Uterus (tissue), 4 donors: Measurements from ENCODE around the gene SEPTIN5. TPM values are rescaled to one million over a fixed set of nuclear protein-coding genes. Genes with fewer than 3 reads are reported as not detected.

ENCODE experiments used
- DNase-seq, 2 donors: peaks; one replicate each; pipeline ENCODE4 v3.0.0-alpha.2; 2019 to 2020
- H3K27ac ChIP-seq, 2 donors: fragments of 200-600 bp; sonication (generic); 1 replicate in 1 of 2; 2 replicates in 1 of 2; pipeline ENCODE4 v1.5.1; 2016 to 2018
- H3K27me3 ChIP-seq, 2 donors: fragments of 200-600 bp; sonication (generic); one replicate each; pipeline ENCODE4 v1.5.1; 2018 to 2019; ENCODE audit warnings: control low read depth in 1 of 2
- H3K36me3 ChIP-seq, 2 donors: fragments of 200-600 bp; sonication (generic); one replicate each; pipeline ENCODE4 v1.5.1; 2019; ENCODE audit warnings: control low read depth in 1 of 2
- H3K4me1 ChIP-seq, 2 donors: fragments of 200-600 bp; sonication (generic); one replicate each; pipeline ENCODE4 v1.5.1; 2018 to 2019; ENCODE audit warnings: control low read depth in 1 of 2
- H3K4me3 ChIP-seq, 2 donors: fragments of 200-600 bp; sonication (generic); 1 replicate in 1 of 2; 2 replicates in 1 of 2; pipeline ENCODE4 v1.5.1; 2018 to 2019; ENCODE audit warnings: mild to moderate bottlenecking in 1 of 2
- H3K9me3 ChIP-seq, 2 donors: fragments of 200-600 bp; sonication (generic); one replicate each; pipeline ENCODE4 v1.5.1; 2019; ENCODE audit warnings: control low read depth in 1 of 2
- POLR2A ChIP-seq, 2 donors: fragments of 450-650 bp; IDR thresholded peaks; one replicate each; pipeline ENCODE4 v1.6.1; 2016; ENCODE audit warnings: antibody characterized with exemption in 2 of 2, mild to moderate bottlenecking in 1 of 2, moderate library complexity in 1 of 2
- intact Hi-C: fragments of 100-400 bp; cut with DNase I; formaldehyde crosslinking; loops from one replicate; pipeline ENCODE4 v1.15.1; 2023; ENCODE audit warnings: low total_unique reads
- total RNA-seq, 4 donors: library from RNA; depleted of rRNA in 3 of 4; stranded (reverse); fragments of >200 nt in 3 of 4; gene quantifications; one replicate each; pipeline versions ENCODE4 v1.1.0 to v1.2.4, GENCODE V29; 2014 to 2023
- TF ChIP-seq, protein P1 (sequence below), 4 experiments: fragments of 200-600 bp in 2 of 4; fragments of 450-650 bp in 2 of 4; sonication (generic) in 2 of 4; IDR thresholded peaks; one replicate each; pipeline ENCODE4 v1.5.1; 2016 to 2019; ENCODE audit warnings: antibody characterized with exemption in 4 of 4, mild to moderate bottlenecking in 2 of 4, moderate library complexity in 1 of 4
- donor health status: DM: yes; HTN: yes; CAD: no.

SEPTIN5 gene
- 10 to 100 TPM in 3 of 4 donors, 1 to 10 TPM in 1; 9.4 to 67.6 (median 25.3) TPM for total RNA-seq

DNA sequence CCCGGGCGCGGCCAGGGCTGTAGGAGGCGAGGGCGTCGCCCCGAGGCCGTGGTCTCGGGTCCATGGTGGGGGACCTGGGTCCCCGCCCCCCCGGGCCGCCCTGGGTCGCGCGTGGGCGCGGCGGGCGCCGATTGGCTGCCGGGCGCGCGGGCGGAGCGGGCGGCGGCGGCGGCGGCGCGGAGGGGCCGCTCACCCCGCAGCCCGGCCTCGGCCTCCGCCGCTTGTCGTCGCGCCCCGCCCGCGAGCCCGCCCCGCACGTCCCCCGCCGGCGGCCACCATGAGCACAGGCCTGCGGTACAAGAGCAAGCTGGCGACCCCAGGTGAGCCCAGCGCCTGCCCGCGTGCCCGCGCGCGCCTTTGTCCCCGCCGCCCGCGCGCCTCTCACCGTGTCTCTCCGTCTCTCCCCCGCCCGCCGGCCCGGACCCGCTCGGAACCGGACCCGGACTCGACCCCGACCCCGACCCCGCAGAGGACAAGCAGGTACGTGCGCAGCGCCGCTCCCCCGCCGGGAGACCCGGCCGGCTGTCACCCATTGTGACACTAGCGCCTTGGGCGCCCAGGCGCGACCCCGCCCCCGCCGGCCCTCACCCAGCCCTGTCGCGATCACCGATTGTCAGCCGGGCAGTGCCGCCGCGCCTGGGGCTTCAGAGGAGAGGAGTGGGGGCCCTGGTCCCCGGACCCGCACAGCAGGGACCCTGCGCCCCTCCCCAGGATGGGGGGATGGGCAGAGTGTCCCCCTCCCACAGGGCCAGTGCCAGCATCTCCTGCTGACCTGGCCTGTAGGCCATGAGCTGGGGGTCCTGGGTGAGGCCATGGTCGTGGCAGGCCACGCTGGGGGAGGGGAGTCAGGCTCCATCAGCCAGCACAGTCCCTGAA is at the start of gene SEPTIN5:
Gene SEPTIN5 (plus strand): TSS at position 192 of the 876 bp plus-strand sequence. CDS start 86 bp downstream, at position 278.
- intact Hi-C loops: no loop called here
- no peak for DNase-seq
- Histone ChIP-seq H3K9me3 (no peaks in the 10 kb centered on the region), H3K27me3 (no peaks in the 10 kb centered on the region), H3K36me3 (no peaks in the 10 kb centered on the region), H3K4me3 (peak within 1 kb of the TSS; percentile 39 to 69), H3K27ac (peak within 1 kb of the TSS; percentile 46 to 63), H3K4me1 (no peaks in the 10 kb centered on the region)
- no peak for TF ChIP-seq POLR2A (IDR thresholded peaks at IDR 0.05)
- TF ChIP-seq, protein P1, sequence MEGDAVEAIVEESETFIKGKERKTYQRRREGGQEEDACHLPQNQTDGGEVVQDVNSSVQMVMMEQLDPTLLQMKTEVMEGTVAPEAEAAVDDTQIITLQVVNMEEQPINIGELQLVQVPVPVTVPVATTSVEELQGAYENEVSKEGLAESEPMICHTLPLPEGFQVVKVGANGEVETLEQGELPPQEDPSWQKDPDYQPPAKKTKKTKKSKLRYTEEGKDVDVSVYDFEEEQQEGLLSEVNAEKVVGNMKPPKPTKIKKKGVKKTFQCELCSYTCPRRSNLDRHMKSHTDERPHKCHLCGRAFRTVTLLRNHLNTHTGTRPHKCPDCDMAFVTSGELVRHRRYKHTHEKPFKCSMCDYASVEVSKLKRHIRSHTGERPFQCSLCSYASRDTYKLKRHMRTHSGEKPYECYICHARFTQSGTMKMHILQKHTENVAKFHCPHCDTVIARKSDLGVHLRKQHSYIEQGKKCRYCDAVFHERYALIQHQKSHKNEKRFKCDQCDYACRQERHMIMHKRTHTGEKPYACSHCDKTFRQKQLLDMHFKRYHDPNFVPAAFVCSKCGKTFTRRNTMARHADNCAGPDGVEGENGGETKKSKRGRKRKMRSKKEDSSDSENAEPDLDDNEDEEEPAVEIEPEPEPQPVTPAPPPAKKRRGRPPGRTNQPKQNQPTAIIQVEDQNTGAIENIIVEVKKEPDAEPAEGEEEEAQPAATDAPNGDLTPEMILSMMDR (IDR thresholded peaks at IDR 0.05): no peak

DNA sequence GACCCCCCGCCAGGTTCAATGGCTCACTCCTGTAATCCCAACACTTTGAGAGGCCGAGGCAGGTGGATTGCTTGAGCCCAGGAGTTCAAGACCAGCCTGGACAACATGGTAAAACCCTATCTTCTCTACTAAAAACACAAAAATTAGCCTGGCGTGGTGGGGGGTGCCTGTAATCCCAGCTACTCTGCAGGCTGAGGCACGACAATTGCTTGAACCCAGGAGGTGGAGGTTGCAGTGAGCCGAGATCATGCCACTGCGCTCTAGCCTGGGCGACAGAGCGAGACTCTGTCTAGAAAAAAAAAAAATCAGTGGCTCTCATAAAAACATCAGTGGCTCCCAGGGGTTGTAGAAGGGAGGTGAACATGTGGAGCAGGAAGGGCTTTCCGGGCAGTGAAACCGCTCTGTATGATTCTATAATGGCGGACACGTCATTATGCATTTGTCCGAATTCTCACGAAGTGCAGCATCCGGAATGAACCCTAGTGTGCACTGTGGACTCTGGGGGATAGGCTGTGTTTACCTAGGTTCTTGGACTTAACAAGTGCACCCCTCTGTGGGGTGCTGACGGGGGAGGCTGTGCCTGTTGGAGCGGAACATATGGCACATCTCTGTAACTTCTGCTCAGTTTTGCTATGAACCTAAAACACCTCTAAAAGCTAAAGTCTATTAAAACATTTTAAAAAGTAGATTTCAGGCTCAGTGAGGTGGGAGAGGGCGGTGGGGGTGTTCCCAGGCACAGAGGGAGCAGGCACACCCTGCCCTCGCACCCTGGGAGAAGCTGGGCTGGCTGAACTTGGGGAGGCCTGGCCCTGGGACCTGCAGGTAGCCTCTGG is 49.1 kb upstream of the SEPTIN5 start:
- H3K27ac ChIP-seq: no peak overlapping the region
- no peaks in the 10 kb centered on the region for H3K4me1 ChIP-seq
- no peaks in the 10 kb centered on the region for H3K9me3 ChIP-seq
- TF ChIP-seq, protein P1 (IDR thresholded peaks at IDR 0.05): no peak
- no peak for TF ChIP-seq POLR2A (IDR thresholded peaks at IDR 0.05)
- intact Hi-C loops: no loop called here
- H3K27me3 ChIP-seq: no peaks in the 10 kb centered on the region
- no peak for DNase-seq
- H3K4me3 ChIP-seq: no peak overlapping the region
- H3K36me3 ChIP-seq: no peaks in the 10 kb centered on the region

DNA sequence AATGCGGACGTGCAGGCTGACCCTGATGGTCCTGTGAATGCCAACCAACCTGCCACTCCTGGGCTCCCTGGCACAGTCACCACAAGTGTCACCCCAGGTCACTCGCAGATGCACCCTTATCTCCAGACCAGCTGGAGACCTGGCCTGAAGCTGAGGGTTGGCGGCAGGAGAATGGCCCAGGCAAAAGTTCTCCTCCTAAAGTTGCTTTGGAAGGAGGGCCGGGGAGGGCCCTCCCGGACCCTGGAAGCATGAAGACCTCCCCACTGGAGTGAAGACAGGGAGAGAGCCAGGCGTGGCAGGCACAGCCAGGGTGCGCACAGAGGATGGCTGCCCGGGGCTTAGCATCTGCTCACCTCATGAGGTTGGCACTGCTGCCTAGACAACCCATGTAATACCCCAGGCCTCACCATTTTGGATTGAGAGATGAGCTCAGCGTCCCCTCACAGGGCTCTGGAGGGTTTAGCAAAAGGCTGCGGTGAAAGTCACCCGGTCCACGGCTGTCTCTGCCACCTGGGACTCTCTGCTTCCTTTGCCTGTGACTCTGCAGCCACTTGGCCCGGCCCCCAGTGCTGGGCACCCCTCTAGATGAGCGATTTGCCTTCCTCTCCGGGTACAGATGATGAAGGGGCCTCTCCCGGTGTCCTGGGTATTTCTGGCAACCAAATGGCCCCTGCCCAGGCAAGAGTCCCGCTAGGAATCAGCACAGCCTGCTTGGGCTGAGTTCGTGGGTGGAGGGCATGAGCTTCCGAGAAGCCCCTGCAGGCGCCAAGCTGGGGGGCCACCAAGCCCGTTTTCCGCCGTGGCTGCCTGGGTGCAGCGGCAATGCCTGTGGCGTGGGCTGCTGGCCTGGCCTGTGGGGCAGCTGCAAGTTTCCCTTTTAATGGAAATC is 48.3 kb upstream of the SEPTIN5 start:
- Histone ChIP-seq H3K27ac (no peak overlapping the region), H3K4me3 (no peak overlapping the region)

DNA sequence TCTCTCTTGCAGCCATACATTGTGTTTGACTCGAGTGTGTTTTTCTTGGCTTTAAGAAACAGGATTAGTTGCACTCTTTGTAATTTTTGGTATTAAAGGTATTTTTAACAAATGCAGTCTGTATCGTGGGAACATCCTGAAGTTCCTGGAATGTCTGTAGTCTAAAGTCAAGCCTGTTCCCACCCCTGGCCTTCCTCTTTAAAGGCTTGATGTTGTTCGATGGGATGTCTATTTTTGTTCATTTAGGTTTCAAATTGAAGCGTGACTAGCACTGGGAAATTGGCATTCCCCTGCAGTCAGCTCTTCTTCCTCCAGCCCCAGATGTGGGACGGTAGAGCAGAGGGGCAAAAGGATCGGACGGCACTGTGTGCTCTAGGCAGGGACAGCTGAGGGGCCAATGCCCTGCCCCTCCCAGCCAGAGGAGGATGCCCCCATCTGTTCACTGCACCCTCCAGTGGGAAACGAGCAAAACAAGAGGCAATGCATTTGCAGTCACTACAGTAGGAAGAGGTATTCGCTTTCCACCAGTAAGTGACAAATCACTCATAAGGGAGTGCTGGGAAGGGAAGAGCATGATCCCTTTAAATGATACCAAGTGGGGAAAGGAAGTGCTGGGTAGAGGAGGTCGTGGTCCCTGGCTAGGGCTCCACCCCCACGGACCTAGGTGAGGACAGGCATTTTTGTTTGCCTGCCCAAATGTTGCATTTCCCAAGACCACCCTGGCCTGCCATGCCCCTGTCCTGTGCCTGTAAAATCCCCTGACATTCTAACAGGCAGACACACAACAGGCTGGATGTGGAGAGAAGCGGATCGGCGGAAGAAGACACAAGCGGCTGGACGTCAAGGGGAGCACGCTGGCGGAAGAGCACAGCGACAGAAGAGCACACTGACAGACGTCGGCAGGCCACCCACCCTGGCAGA is 47.4 kb upstream of the SEPTIN5 start:
- no peak for TF ChIP-seq POLR2A (IDR thresholded peaks at IDR 0.05)
- TF ChIP-seq, protein P1 (IDR thresholded peaks at IDR 0.05): no peak
- intact Hi-C loops: no loop called here
- Histone ChIP-seq H3K4me3 (no peak overlapping the region), H3K9me3 (no peaks in the 10 kb centered on the region), H3K27me3 (no peaks in the 10 kb centered on the region), H3K4me1 (no peaks in the 10 kb centered on the region), H3K27ac (no peak overlapping the region), H3K36me3 (no peaks in the 10 kb centered on the region)
- no peak for DNase-seq

More for the DNA sequence above, 48.3 kb upstream of the SEPTIN5 start:
- Histone ChIP-seq H3K27me3 (no peaks in the 10 kb centered on the region), H3K9me3 (no peaks in the 10 kb centered on the region), H3K4me1 (no peaks in the 10 kb centered on the region), H3K36me3 (no peaks in the 10 kb centered on the region)
- no peak for DNase-seq
- TF ChIP-seq POLR2A (IDR thresholded peaks at IDR 0.05): no peak
- intact Hi-C loops: no loop called here
